Fibroblast of lung (primary cell): Measurements from ENCODE around the gene PLAGL1. TPM values are rescaled to one million over a fixed set of nuclear protein-coding genes. Genes with fewer than 3 reads are reported as not detected.

Experiments
- DNase-seq, 2 donors: peaks; one replicate each; pipeline versions ENCODE4 v3.0.0 to v3.0.0-alpha.2; 2010; ENCODE audit warnings: low read depth in 2 of 2
- H2AFZ ChIP-seq: 2 replicates; pipeline ENCODE4 v1.5.1; 2012; ENCODE audit warnings: low read length, control low read depth, inconsistent platforms
- H3K27ac ChIP-seq: 2 replicates; pipeline ENCODE4 v1.5.1; 2011; ENCODE audit warnings: low read length, control low read depth; ENCODE audit not compliant: insufficient read depth
- H3K27me3 ChIP-seq: 2 replicates; pipeline ENCODE4 v1.5.1; 2011; ENCODE audit warnings: mild to moderate bottlenecking, low read length; ENCODE audit not compliant: control insufficient read depth, insufficient read depth
- H3K36me3 ChIP-seq: 2 replicates; pipeline ENCODE4 v1.5.1; 2011; ENCODE audit warnings: low read length; ENCODE audit not compliant: control insufficient read depth, insufficient read depth
- H3K4me1 ChIP-seq: 2 replicates; pipeline ENCODE4 v1.5.1; 2011; ENCODE audit warnings: low read length; ENCODE audit not compliant: control insufficient read depth, insufficient read depth; ENCODE audit errors: extremely low read depth
- H3K4me2 ChIP-seq: 2 replicates; pipeline ENCODE4 v1.5.1; 2011; ENCODE audit warnings: low read length, control low read depth; ENCODE audit not compliant: insufficient read depth; ENCODE audit errors: extremely low read depth
- H3K4me3 ChIP-seq, 4 experiments: fragments of 200-600 bp in 1 of 4; sonication (generic) in 1 of 4; replicated peaks in 1 of 4; 2 replicates each; pipeline ENCODE4 v1.5.1; 2011 to 2016; ENCODE audit warnings: low read length in 4 of 4, low read depth in 3 of 4, mild to moderate bottlenecking in 3 of 4, control low read depth in 2 of 4, inconsistent platforms in 1 of 4, mixed read lengths in 1 of 4; ENCODE audit not compliant: insufficient read depth in 1 of 4; ENCODE audit errors: control extremely low read depth in 1 of 4
- H3K79me2 ChIP-seq: 2 replicates; pipeline ENCODE4 v1.5.1; 2012; ENCODE audit warnings: mild to moderate bottlenecking, low read length, inconsistent platforms; ENCODE audit not compliant: control insufficient read depth, insufficient read depth
- H3K9ac ChIP-seq: 2 replicates; pipeline ENCODE4 v1.5.1; 2011; ENCODE audit warnings: mild to moderate bottlenecking, low read length, control low read depth; ENCODE audit not compliant: insufficient read depth
- H3K9me3 ChIP-seq: 2 replicates; pipeline ENCODE4 v1.5.1; 2012; ENCODE audit warnings: low read depth, low read length; ENCODE audit not compliant: control insufficient read depth, insufficient read depth
- H4K20me1 ChIP-seq: 2 replicates; pipeline ENCODE4 v1.5.1; 2011; ENCODE audit warnings: low read length; ENCODE audit not compliant: control insufficient read depth, insufficient read depth; ENCODE audit errors: extremely low read depth
- CTCF ChIP-seq, 2 donors: IDR thresholded peaks in 1 of 2; conservative IDR thresholded peaks in 1 of 2; 1 replicate in 1 of 2; 2 replicates in 1 of 2; pipeline ENCODE4 v1.5.1; 2011 to 2012; ENCODE audit warnings: low read length in 2 of 2, control low read depth in 1 of 2, inconsistent platforms in 1 of 2, low read depth in 1 of 2, mild to moderate bottlenecking in 1 of 2
- EZH2 ChIP-seq: IDR thresholded peaks from 2 replicates; pipeline ENCODE4 v1.5.1; 2012; ENCODE audit warnings: low read length, control low read depth, mild to moderate bottlenecking; ENCODE audit errors: missing control alignments
- polyA plus RNA-seq, 2 donors: library from polyadenylated mRNA; depleted of rRNA in 1 of 2; stranded (reverse) in 1 of 2; unstranded in 1 of 2; fragments of >200 nt; gene quantifications; 2 replicates each; pipeline ENCODE4 v1.2.1, GENCODE V29; 2011 to 2012; ENCODE audit warnings: missing spikeins in 1 of 2
- total RNA-seq: library from RNA; depleted of rRNA; stranded (reverse); fragments of >200 nt; gene quantifications from 2 replicates; pipeline ENCODE4 v1.2.1, GENCODE V29; 2014

PLAGL1 gene
- total and polyA plus RNA-seq, 2 donors (not counting 1 experiment from before 2014, with no cell fraction given): 11.4 to 24.2 TPM

GRCh38 chr6:143992285-143992684 lies 15.8 kb downstream of the PLAGL1 start:
- Histone ChIP-seq H3K4me2 (no peak overlapping the region), H3K79me2 (no peaks in the 10 kb centered on the region)

GRCh38 chr6:143986463-143987065 lies 21.5 kb downstream of the PLAGL1 start:
- Histone ChIP-seq H3K4me2 (no peak overlapping the region), H3K4me1 (no peaks in the 10 kb centered on the region), H3K9me3 (no peaks in the 10 kb centered on the region), H3K4me3 (no peak overlapping the region), H3K9ac (no peak overlapping the region), H3K27me3 (no peaks in the 10 kb centered on the region), H3K36me3 (no peaks in the 10 kb centered on the region), H2AFZ (no peak overlapping the region), H4K20me1 (no peaks in the 10 kb centered on the region), H3K27ac (no peak overlapping the region), H3K79me2 (no peaks in the 10 kb centered on the region)
- no peak for DNase-seq
- TF ChIP-seq EZH2 (no peak), CTCF (conservative IDR thresholded peaks at IDR 0.05 in 1 of 2, IDR thresholded peaks at IDR 0.05 in 1 of 2; ENCODE audit: low read depth in 1 of 2, low read length in 2 of 2) (no peak)

More at GRCh38 chr6:143992285-143992684, 15.8 kb downstream of the PLAGL1 start:
- Histone ChIP-seq H2AFZ (no peak overlapping the region), H3K9me3 (no peaks in the 10 kb centered on the region), H3K9ac (no peak overlapping the region), H3K27ac (no peak overlapping the region), H4K20me1 (no peaks in the 10 kb centered on the region), H3K4me3 (no peak overlapping the region), H3K36me3 (no peaks in the 10 kb centered on the region), H3K27me3 (no peaks in the 10 kb centered on the region), H3K4me1 (no peaks in the 10 kb centered on the region)
- TF ChIP-seq EZH2: no peak
- TF ChIP-seq CTCF (conservative IDR thresholded peaks at IDR 0.05 in 1 of 2, IDR thresholded peaks at IDR 0.05 in 1 of 2; ENCODE audit: low read depth in 1 of 2, low read length in 2 of 2): no peak
- no peak for DNase-seq

GRCh38 chr6:143984666-143985065 lies 23.4 kb downstream of the PLAGL1 start:
- TF ChIP-seq EZH2 (no peak), CTCF (conservative IDR thresholded peaks at IDR 0.05 in 1 of 2, IDR thresholded peaks at IDR 0.05 in 1 of 2; ENCODE audit: low read depth in 1 of 2, low read length in 2 of 2) (no peak)
- DNase-seq: no peak
- Histone ChIP-seq H3K27ac (no peak overlapping the region), H3K4me3 (no peak overlapping the region), H2AFZ (no peak overlapping the region), H3K36me3 (no peaks in the 10 kb centered on the region), H3K9ac (no peak overlapping the region), H3K27me3 (no peaks in the 10 kb centered on the region), H3K4me1 (no peaks in the 10 kb centered on the region), H3K79me2 (no peaks in the 10 kb centered on the region), H3K4me2 (no peak overlapping the region), H4K20me1 (no peaks in the 10 kb centered on the region), H3K9me3 (no peaks in the 10 kb centered on the region)
